Measurements from ENCODE around the gene TRIM65.
"Not testable (repeated sequence)": the region's sequence is repeated elsewhere in the genome, so short reads cannot be mapped to it uniquely, and the experiment has no call there.

Gene TRIM65

GRCh38 chr17:75877752-75878173 is 19.0 kb downstream of the TRIM65 start:
- peak overlapping the region; percentile 96 for H3K27ac Mint-ChIP-seq
- H3K9me3 Mint-ChIP-seq = no peaks in the 10 kb centered on the region
- H3K27me3 Mint-ChIP-seq (ENCODE audit: low read depth) = peaks cover 20% of the 10 kb centered on the region
- peak overlapping the region; percentile 93 for H3K4me3 Mint-ChIP-seq
- H3K36me3 Mint-ChIP-seq (ENCODE audit: low read depth) = peaks cover 7% of the 10 kb centered on the region
- H3K4me1 Mint-ChIP-seq (ENCODE audit: low read depth) = peaks cover 31% of the 10 kb centered on the region

- H3K27ac Mint-ChIP-seq = peak overlapping the region; percentile 96
- H3K36me3 Mint-ChIP-seq (ENCODE audit: low read depth) = peaks cover 7% of the 10 kb centered on the region
- H3K27me3 Mint-ChIP-seq (ENCODE audit: low read depth) = peaks cover 16% of the 10 kb centered on the region
- no peaks in the 10 kb centered on the region for H3K9me3 Mint-ChIP-seq
- H3K4me1 Mint-ChIP-seq (ENCODE audit: low read depth) = peaks cover 35% of the 10 kb centered on the region
- peak overlapping the region; percentile 93 for H3K4me3 Mint-ChIP-seq
These were observed 19.6 kb downstream of the TRIM65 start for GRCh38 chr17:75876938-75877751.

- H3K27ac Mint-ChIP-seq = peak overlapping the region; percentile 96
- H3K4me3 Mint-ChIP-seq = peak overlapping the region; percentile 93
- peaks cover 7% of the 10 kb centered on the region for H3K36me3 Mint-ChIP-seq (ENCODE audit: low read depth)
- peaks cover 10% of the 10 kb centered on the region for H3K27me3 Mint-ChIP-seq (ENCODE audit: low read depth)
- H3K4me1 Mint-ChIP-seq (ENCODE audit: low read depth) = peaks cover 32% of the 10 kb centered on the region
- no peaks in the 10 kb centered on the region for H3K9me3 Mint-ChIP-seq
These were observed 20.4 kb downstream of the TRIM65 start for GRCh38 chr17:75876190-75876937.

DNA sequence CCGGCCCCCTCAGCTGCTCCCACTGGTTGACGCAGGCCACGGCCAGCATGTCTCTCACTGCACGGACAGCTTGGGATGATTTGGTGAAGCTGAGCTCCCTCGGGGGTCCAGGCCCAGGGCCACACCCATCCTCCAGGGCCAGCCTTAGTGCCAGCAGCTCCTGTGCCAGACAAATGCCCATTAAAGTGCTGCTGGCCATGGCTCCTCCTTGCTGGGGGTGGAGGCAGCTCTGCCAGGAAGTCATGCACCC is 20.9 kb downstream of the TRIM65 start:
- no peaks in the 10 kb centered on the region for H3K9me3 Mint-ChIP-seq
- H3K27ac Mint-ChIP-seq = peak overlapping the region; percentile 96
- H3K4me3 Mint-ChIP-seq = peak overlapping the region; percentile 93
- H3K27me3 Mint-ChIP-seq (ENCODE audit: low read depth) = peaks cover 10% of the 10 kb centered on the region
- H3K36me3 Mint-ChIP-seq (ENCODE audit: low read depth) = peaks cover 7% of the 10 kb centered on the region
- peaks cover 32% of the 10 kb centered on the region for H3K4me1 Mint-ChIP-seq (ENCODE audit: low read depth)

DNA sequence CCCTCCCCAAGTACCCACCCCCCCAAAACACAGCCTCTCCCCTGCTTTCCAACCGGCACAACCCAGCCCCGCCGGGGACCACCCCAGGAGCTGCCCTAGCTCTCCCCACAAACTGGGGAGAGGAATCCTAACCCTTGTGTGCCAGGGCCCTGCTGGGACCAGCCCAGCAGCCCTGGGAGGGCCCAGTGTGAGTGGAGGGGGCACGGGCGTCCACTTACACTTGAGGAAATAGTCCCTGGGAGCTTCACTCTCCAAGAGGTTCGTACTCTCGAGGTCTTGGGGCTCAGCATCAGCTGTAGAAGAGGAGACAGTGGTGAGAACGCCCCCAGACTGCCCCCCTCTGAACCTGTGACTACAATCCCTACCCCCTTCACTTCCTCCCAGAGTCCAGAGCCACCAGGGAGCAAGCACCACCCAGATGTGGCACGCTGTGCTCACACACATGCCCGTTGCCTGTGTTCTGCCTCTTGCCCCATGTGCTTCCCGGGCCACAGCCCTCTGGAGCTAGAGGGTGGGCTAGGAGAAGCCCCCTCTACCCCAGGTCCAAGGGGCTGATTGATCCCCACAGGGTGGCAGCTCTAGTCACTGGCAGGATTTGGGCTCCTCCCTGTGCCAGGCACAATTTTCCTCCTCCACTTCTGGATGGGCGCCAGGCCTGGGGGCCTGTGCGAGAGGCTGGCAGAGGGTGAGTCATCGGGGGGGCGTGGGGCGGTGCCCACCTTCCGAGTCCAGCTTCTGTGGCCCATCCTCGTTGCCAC is 21.4 kb downstream of the TRIM65 start:
- Mint-ChIP-seq H3K27ac (peak overlapping the region; percentile 96), H3K4me3 (peak overlapping the region; percentile 21), H3K4me1 (ENCODE audit: low read depth) (peaks cover 35% of the 10 kb centered on the region)

GRCh38 chr17:75874323-75875181 is 22.2 kb downstream of the TRIM65 start:
- H3K4me1 Mint-ChIP-seq (ENCODE audit: low read depth) = peaks cover 35% of the 10 kb centered on the region

More for the DNA sequence above, 21.4 kb downstream of the TRIM65 start:
- Mint-ChIP-seq H3K9me3 (no peaks in the 10 kb centered on the region), H3K36me3 (ENCODE audit: low read depth) (peaks cover 7% of the 10 kb centered on the region), H3K27me3 (ENCODE audit: low read depth) (peaks cover 5% of the 10 kb centered on the region)

DNA sequence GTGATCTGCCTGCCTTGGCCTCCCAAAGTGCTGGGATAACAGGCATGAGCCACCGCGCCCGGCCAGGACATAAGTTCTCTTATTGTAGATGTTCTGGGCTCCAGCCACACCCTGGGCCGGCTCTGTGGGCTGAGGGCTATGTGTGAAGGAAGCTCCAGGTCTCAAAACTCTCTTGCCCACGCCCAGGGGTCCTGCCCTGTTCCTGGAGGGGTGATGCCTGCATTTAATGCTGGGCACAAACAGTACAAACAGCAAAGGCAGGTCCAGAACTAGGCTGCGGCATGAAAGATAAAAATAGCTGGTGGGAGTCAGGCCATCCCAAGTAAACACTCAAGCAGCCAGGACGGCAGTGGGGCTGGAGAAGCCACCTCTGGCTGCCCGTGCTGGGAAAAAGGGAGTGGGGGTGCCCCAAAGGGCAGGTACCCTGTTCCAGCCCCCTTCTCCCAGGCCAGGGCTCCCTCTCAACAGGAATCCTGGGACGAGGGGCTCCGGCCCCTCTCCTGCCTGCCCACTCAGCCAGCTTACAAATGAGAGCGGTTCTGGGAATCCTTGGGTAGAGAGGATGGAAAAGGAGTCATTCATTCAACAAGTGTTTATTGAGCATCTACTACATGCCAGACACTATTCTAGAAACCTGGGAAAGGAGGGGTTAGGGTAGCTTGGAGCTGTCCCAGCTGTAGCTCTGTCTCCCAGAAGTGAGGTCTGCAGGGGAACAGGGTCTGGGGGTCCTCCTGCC is 23.0 kb downstream of the TRIM65 start:
- H3K27me3 Mint-ChIP-seq (ENCODE audit: low read depth) = no peaks in the 10 kb centered on the region
- no peak overlapping the region for H3K4me3 Mint-ChIP-seq
- H3K36me3 Mint-ChIP-seq (ENCODE audit: low read depth) = peaks cover 7% of the 10 kb centered on the region
- peaks cover 35% of the 10 kb centered on the region for H3K4me1 Mint-ChIP-seq (ENCODE audit: low read depth)
- H3K9me3 Mint-ChIP-seq = no peaks in the 10 kb centered on the region
- peak overlapping the region; percentile 70 for H3K27ac Mint-ChIP-seq

More at GRCh38 chr17:75874323-75875181, 22.2 kb downstream of the TRIM65 start:
- Mint-ChIP-seq H3K9me3 (no peaks in the 10 kb centered on the region), H3K4me3 (no peak overlapping the region), H3K27ac (no peak overlapping the region), H3K27me3 (ENCODE audit: low read depth) (no peaks in the 10 kb centered on the region), H3K36me3 (ENCODE audit: low read depth) (peaks cover 7% of the 10 kb centered on the region)

GRCh38 chr17:75872434-75873351 is 24.1 kb downstream of the TRIM65 start:
- H3K4me3 Mint-ChIP-seq = peak overlapping the region; percentile 38
- H3K9me3 Mint-ChIP-seq = no peaks in the 10 kb centered on the region
- peak overlapping the region; percentile 92 for H3K27ac Mint-ChIP-seq
- peaks cover 7% of the 10 kb centered on the region for H3K36me3 Mint-ChIP-seq (ENCODE audit: low read depth)
- peaks cover 32% of the 10 kb centered on the region for H3K4me1 Mint-ChIP-seq (ENCODE audit: low read depth)
- no peaks in the 10 kb centered on the region for H3K27me3 Mint-ChIP-seq (ENCODE audit: low read depth)

- H3K9me3 Mint-ChIP-seq; H3K4me3 Mint-ChIP-seq; H3K27ac Mint-ChIP-seq; H3K36me3 Mint-ChIP-seq (ENCODE audit: low read depth); H3K27me3 Mint-ChIP-seq (ENCODE audit: low read depth): not testable (repeated sequence)
- H3K4me1 Mint-ChIP-seq (ENCODE audit: low read depth) = peaks cover 19% of the 10 kb centered on the region
These were observed 26.5 kb downstream of the TRIM65 start for GRCh38 chr17:75870228-75870627.

GRCh38 chr17:75869282-75870141 is 27.2 kb downstream of the TRIM65 start:
- Mint-ChIP-seq H3K27me3 (ENCODE audit: low read depth) (no peaks in the 10 kb centered on the region), H3K36me3 (ENCODE audit: low read depth) (peaks cover 1% of the 10 kb centered on the region), H3K4me3 (no peak overlapping the region), H3K9me3 (no peaks in the 10 kb centered on the region), H3K27ac (no peak overlapping the region), H3K4me1 (ENCODE audit: low read depth) (peaks cover 26% of the 10 kb centered on the region)

- not testable (repeated sequence) for H3K9me3 Mint-ChIP-seq; H3K4me3 Mint-ChIP-seq; H3K27ac Mint-ChIP-seq; H3K36me3 Mint-ChIP-seq (ENCODE audit: low read depth); H3K27me3 Mint-ChIP-seq (ENCODE audit: low read depth)
- H3K4me1 Mint-ChIP-seq (ENCODE audit: low read depth) = peaks cover 33% of the 10 kb centered on the region
These were observed 27.9 kb downstream of the TRIM65 start for GRCh38 chr17:75868730-75869281.
